ENCODE data around the gene FAM171A2.
"Not testable (repeated sequence)": the region's sequence is repeated elsewhere in the genome, so short reads cannot be mapped to it uniquely, and the experiment has no call there.

DNA sequence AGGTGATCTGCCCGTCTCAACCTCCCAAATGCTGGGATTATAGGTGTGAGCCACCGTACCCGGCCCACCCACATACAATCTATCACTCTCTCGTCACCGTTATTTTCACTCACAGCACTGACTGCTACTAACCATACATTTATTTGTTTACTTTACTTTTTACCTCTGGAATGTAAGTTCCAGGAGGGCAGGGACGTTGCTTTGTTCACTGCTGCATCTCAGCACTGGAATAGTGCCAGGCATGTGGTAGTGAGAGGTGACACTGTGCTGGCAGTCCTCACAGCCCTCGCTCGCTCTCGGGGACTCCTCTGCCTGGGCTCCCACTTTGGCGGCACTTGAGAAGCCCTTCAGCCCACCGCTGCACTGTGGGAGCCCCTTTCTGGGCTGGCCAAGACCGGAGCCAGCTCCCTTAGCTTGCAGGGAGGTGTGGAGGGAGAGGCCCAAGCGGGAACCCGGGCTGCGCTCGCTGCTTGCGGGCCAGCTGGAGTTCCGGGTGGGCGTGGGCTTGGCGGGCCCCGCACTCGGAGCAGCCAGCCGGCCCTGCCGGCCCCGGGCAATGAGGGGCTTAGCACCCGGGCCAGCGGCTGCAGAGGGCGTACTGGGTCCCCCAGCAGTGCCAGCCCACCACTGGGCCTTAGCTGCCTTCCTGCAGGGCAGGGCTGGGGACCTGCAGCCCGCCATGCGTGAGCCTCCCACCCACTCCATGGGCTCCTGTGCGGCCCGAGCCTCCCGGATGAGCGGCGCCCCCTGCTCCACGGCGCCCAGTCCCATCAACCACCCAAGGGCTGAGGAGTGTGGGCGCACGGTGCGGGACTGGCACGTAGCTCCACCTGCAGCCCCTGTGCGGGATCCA, 5.0 kb upstream of the FAM171A2 start:
- TF ChIP-seq, protein P1, sequence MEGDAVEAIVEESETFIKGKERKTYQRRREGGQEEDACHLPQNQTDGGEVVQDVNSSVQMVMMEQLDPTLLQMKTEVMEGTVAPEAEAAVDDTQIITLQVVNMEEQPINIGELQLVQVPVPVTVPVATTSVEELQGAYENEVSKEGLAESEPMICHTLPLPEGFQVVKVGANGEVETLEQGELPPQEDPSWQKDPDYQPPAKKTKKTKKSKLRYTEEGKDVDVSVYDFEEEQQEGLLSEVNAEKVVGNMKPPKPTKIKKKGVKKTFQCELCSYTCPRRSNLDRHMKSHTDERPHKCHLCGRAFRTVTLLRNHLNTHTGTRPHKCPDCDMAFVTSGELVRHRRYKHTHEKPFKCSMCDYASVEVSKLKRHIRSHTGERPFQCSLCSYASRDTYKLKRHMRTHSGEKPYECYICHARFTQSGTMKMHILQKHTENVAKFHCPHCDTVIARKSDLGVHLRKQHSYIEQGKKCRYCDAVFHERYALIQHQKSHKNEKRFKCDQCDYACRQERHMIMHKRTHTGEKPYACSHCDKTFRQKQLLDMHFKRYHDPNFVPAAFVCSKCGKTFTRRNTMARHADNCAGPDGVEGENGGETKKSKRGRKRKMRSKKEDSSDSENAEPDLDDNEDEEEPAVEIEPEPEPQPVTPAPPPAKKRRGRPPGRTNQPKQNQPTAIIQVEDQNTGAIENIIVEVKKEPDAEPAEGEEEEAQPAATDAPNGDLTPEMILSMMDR (IDR thresholded peaks at IDR 0.05) = not testable (repeated sequence)
- TF ChIP-seq POLR2AphosphoS5 (IDR thresholded peaks at IDR 0.05) = not testable (repeated sequence)

All from stomach (tissue), 4 donors.